ENCODE results near the gene TMEM86B. TPM values are rescaled to one million over a fixed set of nuclear protein-coding genes. Genes with fewer than 3 reads are reported as not detected.
"Not testable (repeated sequence)": the region's sequence is repeated elsewhere in the genome, so short reads cannot be mapped to it uniquely, and the experiment has no call there.

The TMEM86B gene
- total and polyA plus RNA-seq, 2 donors: 1.7 to 39.7 TPM

- Histone ChIP-seq H3K4me3 (ENCODE audit: low read length in 2 of 2) (peak overlapping the region in 1 of 2 donors; percentile 10), H3K27me3 (ENCODE audit: control insufficient read depth in 2 of 2, insufficient read depth in 1 of 2, low read length in 1 of 2) (peaks cover 0 to 15% of the 10 kb centered on the region in 2 donors), H3K4me1 (ENCODE audit: control insufficient read depth in 2 of 2, insufficient read depth in 2 of 2, low read length in 2 of 2) (peaks cover 4 to 9% of the 10 kb centered on the region in 2 donors), H3K27ac (ENCODE audit: low read depth in 1 of 2, low read length in 1 of 2) (no peak overlapping the region), H3K9me3 (ENCODE audit: control insufficient read depth in 2 of 2, insufficient read depth in 1 of 2, low read length in 1 of 2) (peaks cover 2 to 14% of the 10 kb centered on the region in 2 donors), H3K36me3 (ENCODE audit: control insufficient read depth in 2 of 2, insufficient read depth in 2 of 2, low read length in 1 of 2) (no peaks in the 10 kb centered on the region)
- peak in 8 of 9 donors; percentile 28 to 67 (median 45) for DNase-seq (ENCODE audit: low read depth in 6 of 9, low spot score in 9 of 9)
- 8% methylated on average over 36 of the region's 36 CpGs for WGBS
Observed at GRCh38 chr19:55216461-55217198, 11.9 kb downstream of the TMEM86B start.

- WGBS: 84% methylated on average over 7 of the region's 7 CpGs
- no peak for DNase-seq (ENCODE audit: low read depth in 6 of 9, low spot score in 9 of 9)
- Histone ChIP-seq H3K4me3 (ENCODE audit: low read length in 2 of 2) (no peak overlapping the region), H3K27ac (ENCODE audit: low read depth in 1 of 2, low read length in 1 of 2) (no peak overlapping the region), H3K27me3 (ENCODE audit: control insufficient read depth in 2 of 2, insufficient read depth in 1 of 2, low read length in 1 of 2) (peaks cover 0 to 19% of the 10 kb centered on the region in 2 donors), H3K9me3 (ENCODE audit: control insufficient read depth in 2 of 2, insufficient read depth in 1 of 2, low read length in 1 of 2) (peaks cover 2 to 10% of the 10 kb centered on the region in 2 donors), H3K4me1 (ENCODE audit: control insufficient read depth in 2 of 2, insufficient read depth in 2 of 2, low read length in 2 of 2) (peaks cover 4 to 9% of the 10 kb centered on the region in 2 donors), H3K36me3 (ENCODE audit: control insufficient read depth in 2 of 2, insufficient read depth in 2 of 2, low read length in 1 of 2) (no peaks in the 10 kb centered on the region)
Observed at GRCh38 chr19:55213547-55213946, 15.0 kb downstream of the TMEM86B start.

- H3K36me3 ChIP-seq (ENCODE audit: control insufficient read depth in 2 of 2, insufficient read depth in 2 of 2, low read length in 1 of 2): no peaks in the 10 kb centered on the region
- WGBS: 82% methylated on average over 3 of the region's 3 CpGs
- peak in 3 of 9 donors; percentile 15 to 33 (median 21) for DNase-seq (ENCODE audit: low read depth in 6 of 9, low spot score in 9 of 9)
- peaks cover 4 to 9% of the 10 kb centered on the region in 2 donors for H3K4me1 ChIP-seq (ENCODE audit: control insufficient read depth in 2 of 2, insufficient read depth in 2 of 2, low read length in 2 of 2)
- H3K27ac ChIP-seq (ENCODE audit: low read depth in 1 of 2, low read length in 1 of 2): no peak overlapping the region
- peaks cover 2 to 10% of the 10 kb centered on the region in 2 donors for H3K9me3 ChIP-seq (ENCODE audit: control insufficient read depth in 2 of 2, insufficient read depth in 1 of 2, low read length in 1 of 2)
- peaks cover 0 to 19% of the 10 kb centered on the region in 2 donors for H3K27me3 ChIP-seq (ENCODE audit: control insufficient read depth in 2 of 2, insufficient read depth in 1 of 2, low read length in 1 of 2)
- H3K4me3 ChIP-seq (ENCODE audit: low read length in 2 of 2): no peak overlapping the region
Observed at GRCh38 chr19:55212447-55212846, 16.1 kb downstream of the TMEM86B start.

GRCh38 chr19:55209693-55210472 is 18.7 kb downstream of the TMEM86B start:
- Histone ChIP-seq H3K9me3 (ENCODE audit: control insufficient read depth in 2 of 2, insufficient read depth in 1 of 2, low read length in 1 of 2) (peaks cover 0 to 10% of the 10 kb centered on the region in 2 donors), H3K27me3 (ENCODE audit: control insufficient read depth in 2 of 2, insufficient read depth in 1 of 2, low read length in 1 of 2) (peaks cover 0 to 11% of the 10 kb centered on the region in 2 donors)
- 88% methylated on average over 17 of the region's 17 CpGs for WGBS

GRCh38 chr19:55208880-55209692 is 19.5 kb downstream of the TMEM86B start, which contains the start of gene PTPRH:
PTPRH (minus strand) TSS chr19:55209501; CDS start chr19:55209433, 68 bp downstream.
- Histone ChIP-seq H3K27ac (ENCODE audit: low read depth in 1 of 2, low read length in 1 of 2) (no peak within 1 kb of the TSS), H3K4me3 (ENCODE audit: low read length in 2 of 2) (no peak within 1 kb of the TSS), H3K27me3 (ENCODE audit: control insufficient read depth in 2 of 2, insufficient read depth in 1 of 2, low read length in 1 of 2) (peaks cover 0 to 11% of the 10 kb centered on the region in 2 donors), H3K4me1 (ENCODE audit: control insufficient read depth in 2 of 2, insufficient read depth in 2 of 2, low read length in 2 of 2) (no peaks in the 10 kb centered on the region), H3K36me3 (ENCODE audit: control insufficient read depth in 2 of 2, insufficient read depth in 2 of 2, low read length in 1 of 2) (no peaks in the 10 kb centered on the region), H3K9me3 (ENCODE audit: control insufficient read depth in 2 of 2, insufficient read depth in 1 of 2, low read length in 1 of 2) (peaks cover 0 to 10% of the 10 kb centered on the region in 2 donors)
- no peak for DNase-seq (ENCODE audit: low read depth in 6 of 9, low spot score in 9 of 9)
- WGBS: 58% methylated on average over 17 of the region's 18 CpGs

More at GRCh38 chr19:55209693-55210472, 18.7 kb downstream of the TMEM86B start:
- Histone ChIP-seq H3K4me3 (ENCODE audit: low read length in 2 of 2) (no peak overlapping the region), H3K27ac (ENCODE audit: low read depth in 1 of 2, low read length in 1 of 2) (no peak overlapping the region), H3K4me1 (ENCODE audit: control insufficient read depth in 2 of 2, insufficient read depth in 2 of 2, low read length in 2 of 2) (no peaks in the 10 kb centered on the region), H3K36me3 (ENCODE audit: control insufficient read depth in 2 of 2, insufficient read depth in 2 of 2, low read length in 1 of 2) (no peaks in the 10 kb centered on the region)
- no peak for DNase-seq (ENCODE audit: low read depth in 6 of 9, low spot score in 9 of 9)

GRCh38 chr19:55206664-55207500 is 21.7 kb downstream of the TMEM86B start:
- no peaks in the 10 kb centered on the region for H3K9me3 ChIP-seq (ENCODE audit: control insufficient read depth in 2 of 2, insufficient read depth in 1 of 2, low read length in 1 of 2)
- no peak for DNase-seq (ENCODE audit: low read depth in 6 of 9, low spot score in 9 of 9)
- H3K36me3 ChIP-seq (ENCODE audit: control insufficient read depth in 2 of 2, insufficient read depth in 2 of 2, low read length in 1 of 2): no peaks in the 10 kb centered on the region
- 50% methylated on average over 29 of the region's 29 CpGs for WGBS
- no peak overlapping the region for H3K4me3 ChIP-seq (ENCODE audit: low read length in 2 of 2)
- no peaks in the 10 kb centered on the region for H3K4me1 ChIP-seq (ENCODE audit: control insufficient read depth in 2 of 2, insufficient read depth in 2 of 2, low read length in 2 of 2)
- H3K27me3 ChIP-seq (ENCODE audit: control insufficient read depth in 2 of 2, insufficient read depth in 1 of 2, low read length in 1 of 2): peaks cover 0 to 11% of the 10 kb centered on the region in 2 donors
- H3K27ac ChIP-seq (ENCODE audit: low read depth in 1 of 2, low read length in 1 of 2): no peak overlapping the region

- not testable (repeated sequence) for H3K36me3 ChIP-seq (ENCODE audit: control insufficient read depth in 2 of 2, insufficient read depth in 2 of 2, low read length in 1 of 2); H3K4me3 ChIP-seq (ENCODE audit: low read length in 2 of 2); H3K9me3 ChIP-seq (ENCODE audit: control insufficient read depth in 2 of 2, insufficient read depth in 1 of 2, low read length in 1 of 2); H3K4me1 ChIP-seq (ENCODE audit: control insufficient read depth in 2 of 2, insufficient read depth in 2 of 2, low read length in 2 of 2); DNase-seq (ENCODE audit: low read depth in 6 of 9, low spot score in 9 of 9); H3K27ac ChIP-seq (ENCODE audit: low read depth in 1 of 2, low read length in 1 of 2)
- H3K27me3 ChIP-seq (ENCODE audit: control insufficient read depth in 2 of 2, insufficient read depth in 1 of 2, low read length in 1 of 2): peaks cover 0 to 11% of the 10 kb centered on the region in 2 donors
- 75% methylated on average over 10 of the region's 10 CpGs for WGBS
Observed at GRCh38 chr19:55202199-55202598, 26.4 kb downstream of the TMEM86B start.

- Histone ChIP-seq H3K9me3 (ENCODE audit: control insufficient read depth in 2 of 2, insufficient read depth in 1 of 2, low read length in 1 of 2) (no peaks in the 10 kb centered on the region), H3K27me3 (ENCODE audit: control insufficient read depth in 2 of 2, insufficient read depth in 1 of 2, low read length in 1 of 2) (peaks cover 0 to 5% of the 10 kb centered on the region in 2 donors), H3K27ac (ENCODE audit: low read depth in 1 of 2, low read length in 1 of 2) (no peak overlapping the region), H3K4me1 (ENCODE audit: control insufficient read depth in 2 of 2, insufficient read depth in 2 of 2, low read length in 2 of 2) (no peaks in the 10 kb centered on the region), H3K4me3 (ENCODE audit: low read length in 2 of 2) (no peak overlapping the region), H3K36me3 (ENCODE audit: control insufficient read depth in 2 of 2, insufficient read depth in 2 of 2, low read length in 1 of 2) (no peaks in the 10 kb centered on the region)
- no peak for DNase-seq (ENCODE audit: low read depth in 6 of 9, low spot score in 9 of 9)
- 76% methylated on average over 5 of the region's 5 CpGs for WGBS
Observed at GRCh38 chr19:55199620-55200204, 28.9 kb downstream of the TMEM86B start.

Data from thymus (tissue), 11 donors.